Panc1 (cell line): ENCODE measurements around the gene GDPD5. TPM values are rescaled to one million over a fixed set of nuclear protein-coding genes. Genes with fewer than 3 reads are reported as not detected.

Experiments used
- ATAC-seq: fragments of 200-7000 bp; cut with Tn5 transposase; 2 replicates; pipeline ENCODE4 v1.9.1; 2020; ENCODE audit warnings: mild to moderate bottlenecking, moderate library complexity
- BruUV-seq: library from RNA; stranded (reverse); fragments of 400-500 nt; replicated peaks from 2 replicates; lab custom pipeline; 2021; lab: Mats Ljungman, UMichigan
- CTCF ChIA-PET: fragments of 300-600 bp; sonication (Branson Sonifier 250); formaldehyde crosslinking; loops from one replicate; lab custom pipeline; 2022; ENCODE audit warnings: antibody characterized with exemption; lab: Charles Lee
- POLR2A ChIA-PET: fragments of 300-600 bp; sonication (Branson Sonifier 250); formaldehyde crosslinking; loops from one replicate; lab custom pipeline; 2022; ENCODE audit warnings: antibody characterized with exemption; lab: Charles Lee
- DNase-seq: peaks from one replicate; pipeline ENCODE4 v3.0.0-alpha.2; 2010; ENCODE audit warnings: low read depth, low spot score
- H3K27ac ChIP-seq: 2 replicates; pipeline ENCODE4 v1.5.1; 2011; ENCODE audit warnings: mild to moderate bottlenecking, low read length, inconsistent platforms
- H3K27me3 ChIP-seq: fragments of 200-500 bp; sonication (Bioruptor generic); 2 replicates; pipeline ENCODE4 v1.6.0; 2014; ENCODE audit warnings: low read length, inconsistent platforms; ENCODE audit not compliant: control insufficient read depth, insufficient read depth
- H3K36me3 ChIP-seq: fragments of 200-500 bp; sonication (Bioruptor generic); 2 replicates; pipeline ENCODE4 v1.5.1; 2014; ENCODE audit warnings: inconsistent platforms, mild to moderate bottlenecking, low read length, moderate library complexity; ENCODE audit not compliant: control insufficient read depth, insufficient read depth
- H3K4me1 ChIP-seq: 2 replicates; pipeline ENCODE4 v1.5.1; 2011; ENCODE audit warnings: inconsistent platforms, mild to moderate bottlenecking, low read length, moderate library complexity; ENCODE audit not compliant: control insufficient read depth, insufficient read depth
- H3K4me3 ChIP-seq, 2 experiments: 2 replicates each; pipeline ENCODE4 v1.5.1; 2011 to 2012; ENCODE audit warnings: low read depth in 2 of 2, low read length in 2 of 2, mild to moderate bottlenecking in 2 of 2, inconsistent platforms in 1 of 2, moderate library complexity in 1 of 2
- H3K9me3 ChIP-seq: fragments of 200-500 bp; sonication (Bioruptor generic); 2 replicates; pipeline ENCODE4 v1.5.1; 2014; ENCODE audit warnings: low read depth, mild to moderate bottlenecking, inconsistent platforms, low read length, moderate library complexity; ENCODE audit not compliant: control insufficient read depth, insufficient read depth
- POLR2AphosphoS5 ChIP-seq: IDR thresholded peaks from 2 replicates; pipeline ENCODE4 v1.6.1; 2012; ENCODE audit warnings: mild to moderate bottlenecking, low read depth, low read length, moderate library complexity
- REST ChIP-seq, 2 experiments: IDR thresholded peaks; 2 replicates each; pipeline ENCODE4 v1.6.1; 2011 to 2012; ENCODE audit warnings: low read depth in 2 of 2, control low read depth in 1 of 2, low read length in 1 of 2, mild to moderate bottlenecking in 1 of 2, moderate library complexity in 1 of 2; ENCODE audit not compliant: insufficient read depth in 1 of 2
- SIN3A ChIP-seq: IDR thresholded peaks from 2 replicates; pipeline ENCODE4 v1.6.1; 2012; ENCODE audit warnings: low read depth, mild to moderate bottlenecking, low read length, moderate library complexity, borderline replicate concordance; ENCODE audit not compliant: insufficient read depth
- TCF7L2 ChIP-seq: IDR thresholded peaks from 2 replicates; pipeline ENCODE4 v1.6.1; 2011; ENCODE audit warnings: mild to moderate bottlenecking, low read depth, low read length, inconsistent platforms
- in situ Hi-C: cut with HindIII; loops from 2 replicates; pipeline ENCODE4 v1.10.0; 2016; ENCODE audit warnings: low sequenced_read_pairs, low pct_unique_long_range_greater_than_20kb
- intact Hi-C: fragments of 100-400 bp; cut with micrococcal nuclease; formaldehyde crosslinking; loops from one replicate; pipeline ENCODE4 v1.10.0; 2022; ENCODE audit not compliant: unreplicated experiment
- total RNA-seq: library from RNA; stranded (reverse); gene quantifications from one replicate; pipeline ENCODE4 v1.2.1, GENCODE V29; 2021; ENCODE audit not compliant: unreplicated experiment
- TF ChIP-seq, protein P1 (sequence below): fragments of 450-650 bp; IDR thresholded peaks from 2 replicates; pipeline ENCODE4 v1.5.1; 2017; ENCODE audit warnings: mild to moderate bottlenecking

GDPD5 gene
- total RNA-seq, 1 experiment from 2014 or later = 6.0 TPM

DNA sequence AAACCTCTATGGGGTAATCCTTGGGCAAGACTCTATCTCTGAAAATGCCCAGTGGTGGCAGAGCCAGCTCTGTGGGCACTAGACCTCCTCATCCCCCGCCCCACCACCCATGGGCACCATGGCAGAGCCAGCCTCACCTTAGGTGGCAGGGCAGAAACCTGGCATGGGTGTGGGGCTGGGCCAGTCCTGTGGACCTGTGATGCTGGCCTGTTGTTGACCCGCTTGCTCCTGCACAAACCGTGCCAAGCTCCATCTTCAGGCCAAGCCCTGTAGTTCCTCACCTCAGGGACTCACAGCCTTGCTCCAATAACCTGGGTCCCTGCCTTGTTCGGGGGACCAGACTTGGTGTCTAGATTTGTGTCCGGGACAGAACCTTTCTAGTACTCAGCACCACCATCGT lies 27.4 kb upstream of the GDPD5 start:
- Histone ChIP-seq H3K27me3 (no peaks in the 10 kb centered on the region), H3K9me3 (no peaks in the 10 kb centered on the region), H3K27ac (no peak overlapping the region), H3K36me3 (no peaks in the 10 kb centered on the region), H3K4me1 (0 out of 2 replicates have a peak, but pooled peaks cover 3% of the 10 kb centered on the region), H3K4me3 (no peak overlapping the region)
- BruUV-seq = no TSS peak
- ATAC-seq = peak; percentile 57
- ChIA-PET POLR2A (interaction anchor here (1.7 kb wide), 1 partner anchor 10 kb away, joined by 6 read pairs; no protein-coding TSS in a partner anchor), CTCF (interaction anchor here (0.6 kb wide), 1 partner anchor 21 kb away, joined by 3 read pairs; no protein-coding TSS in a partner anchor)
- intact Hi-C loops (no loop called here), in situ Hi-C loops (no loop called here)
- DNase-seq = no peak
- no peak for TF ChIP-seq REST (IDR thresholded peaks at IDR 0.05; ENCODE audit: insufficient read depth in 1 of 2, low read depth in 2 of 2, low read length in 1 of 2)
- TF ChIP-seq, protein P1, sequence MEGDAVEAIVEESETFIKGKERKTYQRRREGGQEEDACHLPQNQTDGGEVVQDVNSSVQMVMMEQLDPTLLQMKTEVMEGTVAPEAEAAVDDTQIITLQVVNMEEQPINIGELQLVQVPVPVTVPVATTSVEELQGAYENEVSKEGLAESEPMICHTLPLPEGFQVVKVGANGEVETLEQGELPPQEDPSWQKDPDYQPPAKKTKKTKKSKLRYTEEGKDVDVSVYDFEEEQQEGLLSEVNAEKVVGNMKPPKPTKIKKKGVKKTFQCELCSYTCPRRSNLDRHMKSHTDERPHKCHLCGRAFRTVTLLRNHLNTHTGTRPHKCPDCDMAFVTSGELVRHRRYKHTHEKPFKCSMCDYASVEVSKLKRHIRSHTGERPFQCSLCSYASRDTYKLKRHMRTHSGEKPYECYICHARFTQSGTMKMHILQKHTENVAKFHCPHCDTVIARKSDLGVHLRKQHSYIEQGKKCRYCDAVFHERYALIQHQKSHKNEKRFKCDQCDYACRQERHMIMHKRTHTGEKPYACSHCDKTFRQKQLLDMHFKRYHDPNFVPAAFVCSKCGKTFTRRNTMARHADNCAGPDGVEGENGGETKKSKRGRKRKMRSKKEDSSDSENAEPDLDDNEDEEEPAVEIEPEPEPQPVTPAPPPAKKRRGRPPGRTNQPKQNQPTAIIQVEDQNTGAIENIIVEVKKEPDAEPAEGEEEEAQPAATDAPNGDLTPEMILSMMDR = no peak
- TF ChIP-seq POLR2AphosphoS5 = no peak
- TF ChIP-seq SIN3A = no peak
- TF ChIP-seq TCF7L2 = no peak

- no peaks in the 10 kb centered on the region for H3K36me3 ChIP-seq
- H3K9me3 ChIP-seq = no peaks in the 10 kb centered on the region
- POLR2A ChIA-PET = interaction anchor here (0.6 kb wide), 1 partner anchor 9 kb away, joined by 3 read pairs; no protein-coding TSS in a partner anchor
- CTCF ChIA-PET = interaction anchor here (0.6 to 0.9 kb wide), 2 partner anchors 10 to 220 kb away, joined by 3 to 8 read pairs; no protein-coding TSS in a partner anchor
- no TSS peak for BruUV-seq
- no peak for ATAC-seq
- intact Hi-C loops = no loop called here
- no peaks in the 10 kb centered on the region for H3K27me3 ChIP-seq
- DNase-seq = no peak
- H3K4me1 ChIP-seq = no peaks in the 10 kb centered on the region
- H3K4me3 ChIP-seq = no peak overlapping the region
- H3K27ac ChIP-seq = no peak overlapping the region
- TF ChIP-seq SIN3A (no peak), TCF7L2 (no peak)
- in situ Hi-C loops = no loop called here
Measured at GRCh38 chr11:75549370-75549958, 23.7 kb upstream of the GDPD5 start.
